WTC11 (cell line): ENCODE results near the gene KDM3B.

Experiments used
- E2F5 ChIP-seq: sonication (generic); formaldehyde crosslinking; IDR thresholded peaks from 2 replicates; pipeline ENCODE4 v1.8.1; 2022; ENCODE audit warnings: mild to moderate bottlenecking, moderate library complexity, missing genetic modification reagents
- IRF1 ChIP-seq: sonication (generic); formaldehyde crosslinking; IDR thresholded peaks from 2 replicates; pipeline ENCODE4 v1.8.0; 2023; ENCODE audit warnings: missing genetic modification reagents
- JUN ChIP-seq: sonication (generic); formaldehyde crosslinking; IDR thresholded peaks from 2 replicates; pipeline ENCODE4 v1.8.0; 2023; ENCODE audit warnings: mild to moderate bottlenecking, missing genetic modification reagents
- OVOL2 ChIP-seq: fragments of 250-450 bp; sonication (Bioruptor Pico); IDR thresholded peaks from 2 replicates; pipeline ENCODE4 v1.9.0; 2021; ENCODE audit warnings: mild to moderate bottlenecking, borderline replicate concordance
- TCF7 ChIP-seq: sonication (generic); formaldehyde crosslinking; IDR thresholded peaks from 2 replicates; pipeline ENCODE4 v1.8.0; 2022; ENCODE audit warnings: mild to moderate bottlenecking, low read depth, missing genetic modification reagents, moderate library complexity
- TF ChIP-seq, protein P1 (sequence below): fragments of 200-600 bp; IDR thresholded peaks from 2 replicates; pipeline ENCODE4 v1.8.0; 2022; ENCODE audit warnings: antibody characterized with exemption
- TF ChIP-seq, protein P2 (sequence below): sonication (generic); formaldehyde crosslinking; IDR thresholded peaks from 2 replicates; pipeline ENCODE4 v1.8.1; 2022; ENCODE audit warnings: missing genetic modification reagents, borderline replicate concordance
- TF ChIP-seq, protein P3 (sequence below): sonication (generic); formaldehyde crosslinking; IDR thresholded peaks from 2 replicates; pipeline ENCODE4 v1.8.0; 2023; ENCODE audit warnings: missing genetic modification reagents, mild to moderate bottlenecking, borderline replicate concordance
- TF ChIP-seq, protein P4 (sequence below): sonication (generic); formaldehyde crosslinking; IDR thresholded peaks from 2 replicates; pipeline ENCODE4 v1.8.1; 2023; ENCODE audit warnings: mild to moderate bottlenecking, moderate library complexity, missing genetic modification reagents
- TF ChIP-seq, protein P5 (sequence below): fragments of 250-450 bp; sonication (Bioruptor Pico); IDR thresholded peaks from 2 replicates; pipeline ENCODE4 v1.9.0; 2021; ENCODE audit warnings: mild to moderate bottlenecking
- TF ChIP-seq, protein P6 (sequence below): sonication (generic); formaldehyde crosslinking; IDR thresholded peaks from 2 replicates; pipeline ENCODE4 v1.8.1; 2023; ENCODE audit warnings: mild to moderate bottlenecking, missing genetic modification reagents, moderate library complexity

GRCh38 chr5:138331449-138332368, 20.8 kb upstream of the KDM3B start, which contains the start of gene CDC25C:
- TF ChIP-seq, protein P1, sequence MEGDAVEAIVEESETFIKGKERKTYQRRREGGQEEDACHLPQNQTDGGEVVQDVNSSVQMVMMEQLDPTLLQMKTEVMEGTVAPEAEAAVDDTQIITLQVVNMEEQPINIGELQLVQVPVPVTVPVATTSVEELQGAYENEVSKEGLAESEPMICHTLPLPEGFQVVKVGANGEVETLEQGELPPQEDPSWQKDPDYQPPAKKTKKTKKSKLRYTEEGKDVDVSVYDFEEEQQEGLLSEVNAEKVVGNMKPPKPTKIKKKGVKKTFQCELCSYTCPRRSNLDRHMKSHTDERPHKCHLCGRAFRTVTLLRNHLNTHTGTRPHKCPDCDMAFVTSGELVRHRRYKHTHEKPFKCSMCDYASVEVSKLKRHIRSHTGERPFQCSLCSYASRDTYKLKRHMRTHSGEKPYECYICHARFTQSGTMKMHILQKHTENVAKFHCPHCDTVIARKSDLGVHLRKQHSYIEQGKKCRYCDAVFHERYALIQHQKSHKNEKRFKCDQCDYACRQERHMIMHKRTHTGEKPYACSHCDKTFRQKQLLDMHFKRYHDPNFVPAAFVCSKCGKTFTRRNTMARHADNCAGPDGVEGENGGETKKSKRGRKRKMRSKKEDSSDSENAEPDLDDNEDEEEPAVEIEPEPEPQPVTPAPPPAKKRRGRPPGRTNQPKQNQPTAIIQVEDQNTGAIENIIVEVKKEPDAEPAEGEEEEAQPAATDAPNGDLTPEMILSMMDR, result no peak
- TF ChIP-seq, protein P2, sequence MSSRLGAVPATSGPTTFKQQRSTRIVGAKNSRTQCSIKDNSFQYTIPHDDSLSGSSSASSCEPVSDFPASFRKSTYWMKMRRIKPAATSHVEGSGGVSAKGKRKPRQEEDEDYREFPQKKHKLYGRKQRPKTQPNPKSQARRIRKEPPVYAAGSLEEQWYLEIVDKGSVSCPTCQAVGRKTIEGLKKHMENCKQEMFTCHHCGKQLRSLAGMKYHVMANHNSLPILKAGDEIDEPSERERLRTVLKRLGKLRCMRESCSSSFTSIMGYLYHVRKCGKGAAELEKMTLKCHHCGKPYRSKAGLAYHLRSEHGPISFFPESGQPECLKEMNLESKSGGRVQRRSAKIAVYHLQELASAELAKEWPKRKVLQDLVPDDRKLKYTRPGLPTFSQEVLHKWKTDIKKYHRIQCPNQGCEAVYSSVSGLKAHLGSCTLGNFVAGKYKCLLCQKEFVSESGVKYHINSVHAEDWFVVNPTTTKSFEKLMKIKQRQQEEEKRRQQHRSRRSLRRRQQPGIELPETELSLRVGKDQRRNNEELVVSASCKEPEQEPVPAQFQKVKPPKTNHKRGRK (CRISPR knock-in tag), result no peak
- TF ChIP-seq IRF1 (CRISPR knock-in tag) (no peak), JUN (CRISPR knock-in tag) (no peak), E2F5 (CRISPR knock-in tag) (no peak), OVOL2 (CRISPR knock-in tag) (no peak), TCF7 (CRISPR knock-in tag) (no peak)
- TF ChIP-seq, protein P3, sequence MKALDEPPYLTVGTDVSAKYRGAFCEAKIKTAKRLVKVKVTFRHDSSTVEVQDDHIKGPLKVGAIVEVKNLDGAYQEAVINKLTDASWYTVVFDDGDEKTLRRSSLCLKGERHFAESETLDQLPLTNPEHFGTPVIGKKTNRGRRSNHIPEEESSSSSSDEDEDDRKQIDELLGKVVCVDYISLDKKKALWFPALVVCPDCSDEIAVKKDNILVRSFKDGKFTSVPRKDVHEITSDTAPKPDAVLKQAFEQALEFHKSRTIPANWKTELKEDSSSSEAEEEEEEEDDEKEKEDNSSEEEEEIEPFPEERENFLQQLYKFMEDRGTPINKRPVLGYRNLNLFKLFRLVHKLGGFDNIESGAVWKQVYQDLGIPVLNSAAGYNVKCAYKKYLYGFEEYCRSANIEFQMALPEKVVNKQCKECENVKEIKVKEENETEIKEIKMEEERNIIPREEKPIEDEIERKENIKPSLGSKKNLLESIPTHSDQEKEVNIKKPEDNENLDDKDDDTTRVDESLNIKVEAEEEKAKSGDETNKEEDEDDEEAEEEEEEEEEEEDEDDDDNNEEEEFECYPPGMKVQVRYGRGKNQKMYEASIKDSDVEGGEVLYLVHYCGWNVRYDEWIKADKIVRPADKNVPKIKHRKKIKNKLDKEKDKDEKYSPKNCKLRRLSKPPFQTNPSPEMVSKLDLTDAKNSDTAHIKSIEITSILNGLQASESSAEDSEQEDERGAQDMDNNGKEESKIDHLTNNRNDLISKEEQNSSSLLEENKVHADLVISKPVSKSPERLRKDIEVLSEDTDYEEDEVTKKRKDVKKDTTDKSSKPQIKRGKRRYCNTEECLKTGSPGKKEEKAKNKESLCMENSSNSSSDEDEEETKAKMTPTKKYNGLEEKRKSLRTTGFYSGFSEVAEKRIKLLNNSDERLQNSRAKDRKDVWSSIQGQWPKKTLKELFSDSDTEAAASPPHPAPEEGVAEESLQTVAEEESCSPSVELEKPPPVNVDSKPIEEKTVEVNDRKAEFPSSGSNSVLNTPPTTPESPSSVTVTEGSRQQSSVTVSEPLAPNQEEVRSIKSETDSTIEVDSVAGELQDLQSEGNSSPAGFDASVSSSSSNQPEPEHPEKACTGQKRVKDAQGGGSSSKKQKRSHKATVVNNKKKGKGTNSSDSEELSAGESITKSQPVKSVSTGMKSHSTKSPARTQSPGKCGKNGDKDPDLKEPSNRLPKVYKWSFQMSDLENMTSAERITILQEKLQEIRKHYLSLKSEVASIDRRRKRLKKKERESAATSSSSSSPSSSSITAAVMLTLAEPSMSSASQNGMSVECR (CRISPR knock-in tag), result no peak
- TF ChIP-seq, protein P4, sequence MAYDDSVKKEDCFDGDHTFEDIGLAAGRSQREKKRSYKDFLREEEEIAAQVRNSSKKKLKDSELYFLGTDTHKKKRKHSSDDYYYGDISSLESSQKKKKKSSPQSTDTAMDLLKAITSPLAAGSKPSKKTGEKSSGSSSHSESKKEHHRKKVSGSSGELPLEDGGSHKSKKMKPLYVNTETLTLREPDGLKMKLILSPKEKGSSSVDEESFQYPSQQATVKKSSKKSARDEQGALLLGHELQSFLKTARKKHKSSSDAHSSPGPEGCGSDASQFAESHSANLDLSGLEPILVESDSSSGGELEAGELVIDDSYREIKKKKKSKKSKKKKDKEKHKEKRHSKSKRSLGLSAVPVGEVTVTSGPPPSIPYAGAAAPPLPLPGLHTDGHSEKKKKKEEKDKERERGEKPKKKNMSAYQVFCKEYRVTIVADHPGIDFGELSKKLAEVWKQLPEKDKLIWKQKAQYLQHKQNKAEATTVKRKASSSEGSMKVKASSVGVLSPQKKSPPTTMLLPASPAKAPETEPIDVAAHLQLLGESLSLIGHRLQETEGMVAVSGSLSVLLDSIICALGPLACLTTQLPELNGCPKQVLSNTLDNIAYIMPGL (CRISPR knock-in tag), result no peak
- TF ChIP-seq, protein P5, sequence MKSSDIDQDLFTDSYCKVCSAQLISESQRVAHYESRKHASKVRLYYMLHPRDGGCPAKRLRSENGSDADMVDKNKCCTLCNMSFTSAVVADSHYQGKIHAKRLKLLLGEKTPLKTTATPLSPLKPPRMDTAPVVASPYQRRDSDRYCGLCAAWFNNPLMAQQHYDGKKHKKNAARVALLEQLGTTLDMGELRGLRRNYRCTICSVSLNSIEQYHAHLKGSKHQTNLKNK, result no peak
- TF ChIP-seq, protein P6, sequence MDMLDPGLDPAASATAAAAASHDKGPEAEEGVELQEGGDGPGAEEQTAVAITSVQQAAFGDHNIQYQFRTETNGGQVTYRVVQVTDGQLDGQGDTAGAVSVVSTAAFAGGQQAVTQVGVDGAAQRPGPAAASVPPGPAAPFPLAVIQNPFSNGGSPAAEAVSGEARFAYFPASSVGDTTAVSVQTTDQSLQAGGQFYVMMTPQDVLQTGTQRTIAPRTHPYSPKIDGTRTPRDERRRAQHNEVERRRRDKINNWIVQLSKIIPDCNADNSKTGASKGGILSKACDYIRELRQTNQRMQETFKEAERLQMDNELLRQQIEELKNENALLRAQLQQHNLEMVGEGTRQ, result no peak
